HepG2 (cell line): ENCODE data around the gene CCNYL1. TPM values are rescaled to one million over a fixed set of nuclear protein-coding genes. Genes with fewer than 3 reads are reported as not detected.

Experiments
- ATAC-seq: fragments of 200-7000 bp; cut with Tn5 transposase; 3 replicates; pipeline ENCODE4 v1.9.1; 2020; ENCODE audit warnings: mild to moderate bottlenecking, moderate library complexity
- BruUV-seq: library from RNA; stranded (reverse); fragments of 400-500 nt; replicated peaks from 2 replicates; lab custom pipeline; 2021; lab: Mats Ljungman, UMichigan
- CTCF ChIA-PET: fragments of 300-600 bp; formaldehyde crosslinking; extraction: SDS; loops from one replicate; lab custom pipeline; 2021; ENCODE audit warnings: low total read pairs, inconsistent platforms, low intra/inter-chr PET ratio; lab: Yijun Ruan, JAX
- POLR2A ChIA-PET: fragments of 350-600 bp; sonication (Branson Sonifier 250); formaldehyde crosslinking; loops from one replicate; lab custom pipeline; 2020; ENCODE audit warnings: antibody characterized with exemption, inconsistent platforms; lab: Yijun Ruan, JAX
- DNase-seq: peaks from one replicate; pipeline ENCODE4 v3.0.0-alpha.2; 2015; ENCODE audit warnings: low spot score
- FAIRE-seq: peaks from 3 replicates; lab custom pipeline; 2011; peaks lifted over from hg19 to GRCh38; lab: Jason Lieb, UNC
- H2AFZ ChIP-seq: one replicate; pipeline ENCODE4 v1.6.1; 2011; ENCODE audit warnings: low read length, inconsistent platforms
- H3K27ac ChIP-seq: fragments of 300-600 bp; 3 replicates; pipeline ENCODE4 v1.8.0; 2011; ENCODE audit warnings: mixed run types, mild to moderate bottlenecking, mixed read lengths, low read length, inconsistent platforms; ENCODE audit not compliant: insufficient read depth; ENCODE audit errors: extremely low read length
- H3K27me3 ChIP-seq, 2 experiments: fragments of 200-600 bp in 1 of 2; 2 replicates in 1 of 2; 3 replicates in 1 of 2; pipeline versions ENCODE4 v1.6.0 to v1.8.0; 2011; ENCODE audit warnings: low read length in 2 of 2, mild to moderate bottlenecking in 2 of 2, moderate library complexity in 2 of 2, inconsistent platforms in 1 of 2; ENCODE audit not compliant: insufficient read depth in 2 of 2, control insufficient read depth in 1 of 2
- H3K36me3 ChIP-seq, 2 experiments: fragments of 200-600 bp in 1 of 2; replicated peaks in 1 of 2; 2 replicates in 1 of 2; 3 replicates in 1 of 2; pipeline versions ENCODE4 v1.5.1 to v1.8.0; 2011; ENCODE audit warnings: low read length in 2 of 2, inconsistent platforms in 1 of 2; ENCODE audit not compliant: insufficient read depth in 2 of 2, control insufficient read depth in 1 of 2
- H3K4me1 ChIP-seq: 2 replicates; pipeline ENCODE4 v1.5.1; 2012; ENCODE audit warnings: low read length, inconsistent platforms; ENCODE audit not compliant: insufficient read depth
- H3K4me2 ChIP-seq: 2 replicates; pipeline ENCODE4 v1.6.0; 2011; ENCODE audit warnings: low read depth, low read length, inconsistent platforms
- H3K4me3 ChIP-seq, 3 experiments: fragments of 200-600 bp in 1 of 3; sonication (generic), shearing (Covaris generic) in 1 of 3; replicated peaks in 1 of 3; 2 replicates each; pipeline ENCODE4 v1.5.1; 2011 to 2016; ENCODE audit warnings: low read length in 3 of 3, inconsistent platforms in 2 of 3, low read depth in 2 of 3, mild to moderate bottlenecking in 2 of 3, control low read depth in 1 of 3, mixed read lengths in 1 of 3; ENCODE audit not compliant: insufficient read depth in 1 of 3
- H3K79me2 ChIP-seq: one replicate; pipeline ENCODE4 v1.6.1; 2011; ENCODE audit warnings: low read length, inconsistent platforms; ENCODE audit not compliant: insufficient read depth
- H3K9ac ChIP-seq: 2 replicates; pipeline ENCODE4 v1.6.0; 2011; ENCODE audit warnings: mild to moderate bottlenecking, low read depth, low read length, inconsistent platforms; ENCODE audit not compliant: insufficient read depth
- H3K9me3 ChIP-seq: 2 replicates; pipeline ENCODE4 v1.5.1; 2012; ENCODE audit warnings: mild to moderate bottlenecking, low read length
- H4K20me1 ChIP-seq: 2 replicates; pipeline ENCODE4 v1.6.0; 2011; ENCODE audit warnings: inconsistent platforms, mild to moderate bottlenecking, low read length, moderate library complexity; ENCODE audit not compliant: insufficient read depth
- ARID4A ChIP-seq: sonication (generic); formaldehyde crosslinking; IDR thresholded peaks from 2 replicates; pipeline ENCODE4 v1.5.0; 2020; ENCODE audit warnings: mild to moderate bottlenecking, missing genetic modification reagents, borderline replicate concordance
- HIVEP1 ChIP-seq: sonication (generic); formaldehyde crosslinking; IDR thresholded peaks from 2 replicates; pipeline ENCODE4 v1.4.0; 2020; ENCODE audit warnings: mild to moderate bottlenecking, missing genetic modification reagents
- IRF1 ChIP-seq: sonication (generic); formaldehyde crosslinking; IDR thresholded peaks from 2 replicates; pipeline ENCODE4 v1.4.0; 2020; ENCODE audit warnings: low read depth, mild to moderate bottlenecking, missing genetic modification reagents
- POGZ ChIP-seq: sonication (generic); formaldehyde crosslinking; IDR thresholded peaks from 2 replicates; pipeline ENCODE4 v1.4.0; 2020; ENCODE audit warnings: mild to moderate bottlenecking, missing genetic modification reagents
- PRDM10 ChIP-seq: sonication (generic); formaldehyde crosslinking; IDR thresholded peaks from 2 replicates; pipeline ENCODE4 v1.4.0; 2020; ENCODE audit warnings: low read depth, missing genetic modification reagents
- TRAFD1 ChIP-seq: sonication (generic); formaldehyde crosslinking; IDR thresholded peaks from 2 replicates; pipeline ENCODE4 v1.5.1; 2020; ENCODE audit warnings: missing genetic modification reagents, mild to moderate bottlenecking, borderline replicate concordance
- ZFP90 ChIP-seq: sonication (generic); formaldehyde crosslinking; IDR thresholded peaks from 2 replicates; pipeline ENCODE4 v1.8.0; 2022; ENCODE audit warnings: missing genetic modification reagents, mild to moderate bottlenecking, inconsistent platforms, borderline replicate concordance
- ZNF34 ChIP-seq: sonication (generic); formaldehyde crosslinking; IDR thresholded peaks from 2 replicates; pipeline ENCODE4 v1.4.0; 2020; ENCODE audit warnings: mild to moderate bottlenecking, missing genetic modification reagents, borderline replicate concordance
- ZSCAN21 ChIP-seq: sonication (generic); formaldehyde crosslinking; IDR thresholded peaks from 2 replicates; pipeline ENCODE4 v1.8.0; 2022; ENCODE audit warnings: mild to moderate bottlenecking, missing genetic modification reagents, moderate library complexity, borderline replicate concordance
- ZSCAN25 ChIP-seq: sonication (generic); formaldehyde crosslinking; IDR thresholded peaks from 2 replicates; pipeline ENCODE4 v1.8.0; 2022; ENCODE audit warnings: mild to moderate bottlenecking, missing genetic modification reagents
- in situ Hi-C: cut with HindIII; loops from 2 replicates; pipeline ENCODE4 v1.10.0; 2017; ENCODE audit warnings: low pct_unique_long_range_greater_than_20kb; ENCODE audit not compliant: extremely low pct_ligation_motif_present
- intact Hi-C: fragments of 100-400 bp; cut with micrococcal nuclease; formaldehyde crosslinking; loops from one replicate; pipeline ENCODE4 v1.10.0; 2022; ENCODE audit not compliant: unreplicated experiment
- polyA plus RNA-seq, 8 experiments: library from polyadenylated mRNA; depleted of rRNA in 3 of 8; stranded (reverse) in 7 of 8; unstranded in 1 of 8; fragments of >200 nt; fragmentation: Illumina TruSeq in 4 of 8; extraction: Trizol in 4 of 8; gene quantifications; 2 replicates each; pipeline versions ENCODE4 v1.2.1 to v1.2.3, GENCODE V29; 2011 to 2016; ENCODE audit warnings: low read depth in 4 of 8, missing spikeins in 1 of 8, mixed read lengths in 1 of 8; ENCODE audit not compliant: insufficient read depth in 1 of 8
- total RNA-seq, 5 experiments: library from RNA; depleted of rRNA; stranded (reverse); fragments of >200 nt; fragmentation: Illumina TruSeq; extraction: Trizol; gene quantifications; 2 replicates each; pipeline ENCODE4 v1.2.3, GENCODE V29; 2016; ENCODE audit warnings: low read depth in 1 of 5

Gene CCNYL1
- total and polyA plus RNA-seq, 2 of the 13 experiments (the other 11 are each of a cell fraction or from before 2014, with no cell fraction given): 12.5 to 16.2 TPM

GRCh38 chr2:207748993-207749392, 37.6 kb downstream of the CCNYL1 start:
- Histone ChIP-seq H3K27me3 (no peaks in the 10 kb centered on the region), H3K79me2 (no peaks in the 10 kb centered on the region), H3K27ac (peak overlapping the region; percentile 57), H4K20me1 (no peaks in the 10 kb centered on the region), H3K9ac (no peak overlapping the region), H3K4me3 (no peak overlapping the region), H3K9me3 (no peaks in the 10 kb centered on the region), H3K4me1 (peaks cover 77% of the 10 kb centered on the region), H2AFZ (no peak overlapping the region), H3K36me3 (peaks cover under 1 to 10% of the 10 kb centered on the region in 2 experiments; a peak in 4 of 5 replicates), H3K4me2 (no peak overlapping the region)
- ATAC-seq (no peak), FAIRE-seq (no peak), DNase-seq (no peak)
- no TSS peak for BruUV-seq
- intact Hi-C loops (loop anchor here (5.0 kb wide), 1 partner anchor 518 kb away; the partner anchor contains the start of gene PIKFYVE), in situ Hi-C loops (loop anchor here (5.0 kb wide), 2 partner anchors 288 to 313 kb away; no protein-coding TSS in a partner anchor)
- ChIA-PET CTCF (no interaction called here), POLR2A (interaction anchor here (0.7 to 11.8 kb wide), 19 partner anchors 11 to 285 kb away, joined by 3 to 160 read pairs (median 15); partner anchors contain the start of genes CCNYL1, FZD5, METTL21A and PLEKHM3)
- TF ChIP-seq POGZ (CRISPR knock-in tag): no peak
- TF ChIP-seq HIVEP1 (CRISPR knock-in tag): no peak
- no peak for TF ChIP-seq PRDM10 (CRISPR knock-in tag)
- TF ChIP-seq IRF1 (CRISPR knock-in tag): no peak
- no peak for TF ChIP-seq ZNF34 (CRISPR knock-in tag)
- TF ChIP-seq ZSCAN21: no peak
- no peak for TF ChIP-seq ZFP90
- TF ChIP-seq ZSCAN25: no peak
- TF ChIP-seq TRAFD1 (CRISPR knock-in tag): no peak
- no peak for TF ChIP-seq ARID4A
